Measurements from ENCODE around the gene ELF1.

DNA sequence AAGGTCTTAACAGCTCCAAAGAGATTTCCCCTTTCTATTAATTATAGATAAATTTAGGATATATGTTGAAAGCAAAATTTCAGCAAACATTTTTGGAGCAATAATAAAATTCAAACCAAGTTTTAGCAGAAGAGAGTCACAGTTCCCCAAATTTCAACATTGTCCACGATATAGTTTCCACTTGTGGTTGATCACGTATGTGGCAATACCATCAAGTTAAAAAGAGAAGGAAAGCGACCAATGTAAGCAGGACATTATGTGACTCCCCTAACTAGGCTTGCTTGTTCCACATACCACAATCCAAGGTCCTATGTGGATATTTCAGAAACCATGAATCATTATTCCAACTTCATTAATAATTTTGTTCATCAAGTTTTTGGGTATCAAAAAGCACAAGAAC, 52.8 kb downstream of the ELF1 start:
- TF ChIP-seq, protein P1, sequence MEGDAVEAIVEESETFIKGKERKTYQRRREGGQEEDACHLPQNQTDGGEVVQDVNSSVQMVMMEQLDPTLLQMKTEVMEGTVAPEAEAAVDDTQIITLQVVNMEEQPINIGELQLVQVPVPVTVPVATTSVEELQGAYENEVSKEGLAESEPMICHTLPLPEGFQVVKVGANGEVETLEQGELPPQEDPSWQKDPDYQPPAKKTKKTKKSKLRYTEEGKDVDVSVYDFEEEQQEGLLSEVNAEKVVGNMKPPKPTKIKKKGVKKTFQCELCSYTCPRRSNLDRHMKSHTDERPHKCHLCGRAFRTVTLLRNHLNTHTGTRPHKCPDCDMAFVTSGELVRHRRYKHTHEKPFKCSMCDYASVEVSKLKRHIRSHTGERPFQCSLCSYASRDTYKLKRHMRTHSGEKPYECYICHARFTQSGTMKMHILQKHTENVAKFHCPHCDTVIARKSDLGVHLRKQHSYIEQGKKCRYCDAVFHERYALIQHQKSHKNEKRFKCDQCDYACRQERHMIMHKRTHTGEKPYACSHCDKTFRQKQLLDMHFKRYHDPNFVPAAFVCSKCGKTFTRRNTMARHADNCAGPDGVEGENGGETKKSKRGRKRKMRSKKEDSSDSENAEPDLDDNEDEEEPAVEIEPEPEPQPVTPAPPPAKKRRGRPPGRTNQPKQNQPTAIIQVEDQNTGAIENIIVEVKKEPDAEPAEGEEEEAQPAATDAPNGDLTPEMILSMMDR (IDR thresholded peaks at IDR 0.05; ENCODE audit: low read length): no peak
- TF ChIP-seq EZH2 (optimal IDR thresholded peaks at IDR 0.05; ENCODE audit: low read depth, low read length) (no peak), EZH2phosphoT487 (IDR thresholded peaks at IDR 0.05; ENCODE audit: low read length) (no peak)

All from MM.1S (cell line).